Activated CD4-positive, CD25-positive, alpha-beta regulatory T cell (primary cell): ENCODE measurements around the gene TSPAN14.
A peak's percentile ranks its signal among the peaks of the same experiment; 100 is the strongest.
"Not testable (repeated sequence)": the region's sequence is repeated elsewhere in the genome, so short reads cannot be mapped to it uniquely, and the experiment has no call there.

Experiments
- DNase-seq, 4 experiments: peaks; one replicate each; lab custom pipeline; 2025; lab: John Stamatoyannopoulos, UW

Gene TSPAN14

DNA sequence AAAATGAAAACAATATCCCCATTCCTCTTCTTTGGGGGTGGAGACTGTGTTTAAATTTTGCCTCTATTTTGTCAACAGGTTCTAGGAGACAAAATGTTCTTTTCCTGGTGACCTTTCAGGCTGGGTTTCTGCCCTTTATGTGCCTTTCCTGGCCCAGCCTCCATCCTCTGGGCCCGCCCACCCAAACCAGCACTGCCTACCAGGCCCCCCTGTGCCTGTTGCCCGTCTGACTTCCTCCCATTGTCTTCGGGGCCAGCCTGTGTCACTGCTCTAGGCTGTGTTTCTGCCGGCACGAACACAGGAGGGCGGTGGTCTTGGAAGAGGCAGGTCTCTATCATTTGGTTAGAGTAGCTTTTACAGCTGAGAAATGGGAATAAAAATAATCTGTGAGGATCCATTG, 13.9 kb downstream of the TSPAN14 start:
- peak in 2 of 4 experiments; percentile 48 to 56 for DNase-seq

DNA sequence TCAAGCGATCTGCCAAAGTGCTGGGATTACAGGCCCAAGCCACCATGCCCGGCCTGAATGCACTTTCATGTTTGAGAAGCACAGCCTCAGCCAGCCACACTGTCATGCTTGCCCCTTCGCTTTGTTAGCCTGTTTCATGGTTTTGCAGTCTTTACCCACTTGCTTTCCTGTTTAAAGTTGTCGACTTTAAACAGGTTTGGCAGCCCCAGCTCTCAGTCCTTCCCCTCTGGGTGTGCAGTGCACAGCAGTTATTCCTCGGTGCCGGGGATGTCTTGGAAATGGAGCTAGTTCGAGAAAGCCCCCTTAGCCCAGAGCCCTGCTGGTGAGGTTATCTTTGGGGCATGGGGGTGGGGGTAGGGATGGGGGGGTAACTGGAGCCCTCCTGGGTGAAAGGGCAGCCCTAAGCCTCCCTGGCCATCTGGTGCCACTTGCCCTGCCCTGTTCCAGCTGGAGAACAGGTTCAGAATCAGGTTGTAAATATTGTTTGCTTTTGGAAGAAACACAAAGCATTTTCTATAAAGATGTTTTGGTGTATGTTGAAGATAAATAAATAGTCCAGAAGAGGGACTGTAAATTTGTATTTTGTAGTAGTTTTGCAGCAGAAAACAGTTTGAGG, 14.8 kb downstream of the TSPAN14 start:
- DNase-seq, result no peak

DNA sequence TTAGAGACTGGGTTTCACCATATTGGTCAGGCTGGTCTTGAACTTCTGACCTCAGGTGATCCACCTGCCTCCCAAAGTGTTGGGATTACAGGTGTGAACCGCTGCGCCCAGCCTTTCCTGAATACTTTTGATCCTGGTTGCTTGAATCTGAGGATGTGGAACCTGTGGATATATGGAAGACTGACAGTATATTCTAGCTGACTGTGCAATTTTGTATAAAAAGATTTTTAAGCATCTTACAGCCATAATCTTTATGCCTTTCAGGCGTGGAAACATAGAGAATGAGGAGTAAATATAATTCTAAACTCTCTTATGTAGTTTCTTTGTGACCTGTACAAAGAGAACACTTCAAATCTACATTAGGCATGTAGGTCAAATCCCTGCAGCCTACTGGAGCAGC, 16.2 kb downstream of the TSPAN14 start:
- DNase-seq, result no peak

DNA sequence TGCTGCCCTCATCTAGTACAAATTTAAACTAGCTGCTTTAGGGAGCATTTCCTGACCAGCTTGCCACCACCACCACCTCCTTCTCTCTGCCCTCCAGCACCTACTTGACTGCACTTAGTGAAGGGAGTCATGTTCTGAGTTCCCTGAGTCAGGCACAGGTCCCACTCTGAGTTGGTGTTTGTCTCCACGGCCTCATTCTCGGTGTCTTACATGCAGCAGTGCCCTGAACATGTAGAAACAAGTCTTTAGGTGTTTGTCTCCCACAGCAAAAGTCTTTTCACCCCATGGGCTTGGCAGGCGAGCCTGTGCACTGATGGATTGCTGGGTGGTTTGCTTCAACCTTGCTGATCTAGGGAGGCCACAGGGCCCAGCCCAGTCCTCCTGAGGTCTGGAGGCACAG, 16.9 kb downstream of the TSPAN14 start:
- DNase-seq, result no peak

DNA sequence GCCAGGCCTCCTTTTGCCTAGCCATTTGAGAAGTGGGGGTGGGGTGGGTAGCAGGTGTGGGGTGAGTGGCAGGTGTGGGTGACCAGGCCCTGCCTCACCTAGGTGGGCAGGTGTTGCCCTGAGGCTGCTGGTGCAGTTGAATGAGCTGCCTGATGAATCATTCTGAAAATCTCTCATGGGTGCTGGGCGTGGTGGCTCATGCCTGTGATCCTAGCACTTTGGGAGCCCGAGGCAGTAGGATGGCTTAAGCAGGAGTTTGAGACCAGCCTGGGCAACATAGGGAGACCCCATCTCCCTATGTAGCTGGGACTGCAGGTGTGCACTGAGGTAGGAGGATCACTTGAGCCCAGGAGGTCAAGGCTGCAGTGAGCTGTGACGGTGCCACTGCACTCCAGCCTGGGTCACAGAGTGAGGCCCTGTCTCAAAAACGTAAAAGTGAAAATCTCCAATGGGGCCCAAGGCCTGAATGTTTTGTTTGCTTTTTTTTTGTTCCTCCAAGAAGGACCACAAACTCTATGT, 17.7 kb downstream of the TSPAN14 start:
- DNase-seq, result no peak

DNA sequence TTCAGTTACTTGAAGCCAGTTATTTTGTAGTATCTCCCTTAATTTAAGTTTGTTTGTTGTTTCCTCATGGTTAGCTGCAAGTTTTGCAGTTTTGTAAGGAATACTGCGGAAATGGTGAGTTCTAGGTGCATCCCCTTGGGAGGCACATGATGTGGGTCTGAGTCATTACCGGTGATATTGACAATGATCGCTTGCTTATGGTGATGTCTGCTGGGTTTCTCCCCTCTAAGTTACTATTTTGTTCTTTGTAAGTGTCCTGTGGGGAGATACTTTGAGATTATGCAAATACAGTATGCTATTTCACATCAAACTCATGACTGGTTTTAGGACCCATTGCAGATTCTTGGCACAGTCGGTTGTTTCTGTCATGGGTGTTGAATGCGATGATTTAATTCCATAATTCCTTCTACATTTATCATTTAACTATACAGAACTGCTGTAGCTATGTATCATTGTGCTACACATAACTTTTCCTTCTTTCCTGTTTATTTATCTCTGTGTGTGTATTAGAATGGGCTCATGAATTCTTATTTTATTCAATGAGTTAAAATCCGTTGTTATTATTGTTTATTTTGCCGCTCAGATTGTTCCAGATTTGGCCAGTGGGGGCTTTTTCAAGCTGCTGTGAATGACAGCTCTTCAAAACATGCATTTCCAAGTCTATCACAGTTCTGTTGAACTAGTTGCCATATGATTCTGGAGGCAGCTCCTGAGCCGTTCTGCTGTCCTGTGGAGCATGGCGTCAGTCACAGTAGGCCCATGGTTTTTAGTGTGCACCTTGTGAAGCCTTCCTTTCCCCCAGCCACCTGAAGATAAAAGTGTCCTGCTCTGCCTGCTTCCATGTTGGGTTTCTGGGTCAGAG, 18.4 kb downstream of the TSPAN14 start:
- peak in 1 of 4 experiments; percentile 14 for DNase-seq

DNA sequence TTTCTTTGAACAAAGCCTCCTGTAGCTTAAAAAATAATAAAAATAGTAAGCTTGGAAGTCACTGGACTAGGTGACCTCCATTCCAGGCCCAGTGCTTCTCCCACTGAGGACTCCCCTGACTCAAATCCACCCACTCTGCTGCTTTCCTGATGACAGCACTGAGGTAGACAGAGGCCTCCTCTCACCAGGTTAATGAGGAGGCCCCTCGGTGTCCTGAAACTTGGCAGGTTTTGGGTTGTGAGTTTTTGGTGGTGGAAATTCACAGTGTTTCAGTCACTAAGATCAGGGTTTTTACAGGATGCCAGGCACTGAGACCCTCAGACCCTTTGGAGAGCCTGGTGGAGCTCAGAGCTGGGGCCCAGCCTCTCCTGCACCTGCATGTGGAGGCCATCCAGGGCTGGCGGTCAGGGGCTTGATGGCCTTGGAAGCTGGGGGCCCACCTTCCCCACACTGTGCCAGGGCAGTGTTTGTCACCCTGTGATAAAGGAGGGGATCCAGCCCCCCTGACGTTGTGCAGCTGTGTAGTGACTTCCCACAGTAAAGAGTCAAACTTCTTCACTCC, 19.1 kb downstream of the TSPAN14 start:
- no peak for DNase-seq

DNA sequence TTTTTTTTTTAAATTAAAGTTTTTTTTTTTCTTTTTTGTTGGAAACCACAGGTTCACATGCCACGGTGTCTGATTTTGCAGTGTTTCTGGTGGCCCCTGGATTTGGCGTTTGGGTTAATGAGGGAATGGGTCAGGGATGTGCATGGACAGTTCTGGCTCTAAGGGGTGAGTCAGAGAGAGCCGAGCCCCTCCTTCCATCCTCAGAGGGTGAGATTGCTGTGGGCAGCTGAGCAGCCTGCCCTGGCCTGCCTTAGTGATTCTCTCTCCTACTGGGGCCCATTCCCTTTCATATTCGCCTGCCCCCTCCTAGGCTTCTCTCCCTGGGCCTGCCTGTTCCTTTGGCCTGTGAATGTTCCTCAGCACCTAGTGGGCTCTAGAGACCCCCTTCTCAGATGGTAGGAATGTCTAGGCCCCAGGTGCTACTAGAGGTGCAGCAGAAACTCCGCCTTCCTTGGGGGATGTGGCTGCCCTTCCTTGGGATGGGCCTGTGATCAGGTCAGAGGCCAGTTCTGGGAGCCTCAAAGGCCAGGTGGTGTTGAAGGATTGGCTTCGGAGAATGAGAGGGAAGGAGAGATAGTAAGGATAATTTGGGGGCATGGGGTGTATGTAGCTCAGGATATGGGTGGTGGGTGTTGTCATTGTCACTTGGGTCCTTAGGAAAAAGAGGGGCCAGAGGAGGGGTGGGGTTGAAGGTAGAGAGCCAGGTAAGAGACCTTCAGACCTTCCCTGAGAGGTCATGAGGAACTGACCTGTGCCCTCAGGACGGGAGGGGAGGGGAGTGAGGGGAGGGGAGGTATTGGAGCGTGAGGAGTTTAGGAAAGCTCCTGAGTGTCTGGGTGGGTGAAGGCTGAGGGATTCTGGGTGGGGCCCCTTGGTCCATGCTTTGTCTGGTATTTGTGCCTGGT, 19.8 kb downstream of the TSPAN14 start:
- no peak for DNase-seq

DNA sequence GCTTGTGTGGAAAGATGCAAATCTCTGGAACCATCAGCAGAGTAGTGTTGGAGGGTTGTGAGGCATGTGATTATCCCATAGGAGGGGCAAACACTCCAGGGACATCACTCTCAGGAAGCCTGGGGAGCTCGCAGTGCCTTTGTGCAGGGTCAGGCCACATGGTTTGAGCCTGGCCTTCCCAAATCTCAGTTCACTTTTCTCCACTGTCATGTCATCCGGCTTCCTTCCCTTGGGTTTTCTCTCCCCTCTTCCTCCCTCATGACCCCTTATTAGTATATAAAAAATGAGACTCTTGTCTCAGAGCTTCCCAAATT, 20.4 kb downstream of the TSPAN14 start:
- no peak for DNase-seq

DNA sequence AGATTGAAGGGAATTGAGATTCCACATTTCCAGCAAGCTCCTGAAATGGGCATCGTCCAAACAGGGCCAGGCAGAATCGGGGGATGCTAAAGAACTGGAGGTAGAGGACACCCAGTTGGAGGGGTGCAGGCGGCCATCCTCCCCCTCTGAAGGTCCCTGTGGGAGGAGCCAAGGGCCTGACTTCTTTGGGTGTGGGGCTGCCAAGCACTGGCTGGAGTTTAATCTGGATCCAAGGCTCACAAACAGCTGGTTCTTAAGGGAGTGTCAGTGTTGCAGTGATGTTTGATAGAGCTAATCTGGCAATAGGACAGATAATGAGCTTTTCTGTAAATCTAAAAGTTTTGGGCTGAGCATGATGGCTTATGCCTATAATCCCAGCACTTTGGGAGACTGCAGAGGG, 20.8 kb downstream of the TSPAN14 start:
- no peak for DNase-seq

DNA sequence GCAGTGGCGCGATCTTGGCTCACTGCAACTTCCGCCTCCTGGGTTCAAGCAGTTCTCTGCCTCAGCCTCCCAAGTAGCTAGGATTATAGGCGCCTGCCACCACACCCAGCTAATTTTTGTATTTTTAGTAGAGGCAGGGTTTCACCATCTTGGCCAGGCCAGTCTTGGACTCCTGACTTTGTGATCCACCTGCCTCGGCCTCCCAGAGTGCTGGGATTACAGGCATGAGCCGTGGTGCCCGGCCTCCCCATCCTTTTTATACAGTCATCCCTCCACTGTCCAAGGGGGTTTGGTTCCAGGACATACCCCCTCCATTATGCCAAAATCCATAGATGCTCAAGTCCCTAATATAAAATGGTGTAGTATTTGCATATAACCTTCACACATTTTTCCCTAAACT, 21.5 kb downstream of the TSPAN14 start:
- not testable (repeated sequence) for DNase-seq

DNA sequence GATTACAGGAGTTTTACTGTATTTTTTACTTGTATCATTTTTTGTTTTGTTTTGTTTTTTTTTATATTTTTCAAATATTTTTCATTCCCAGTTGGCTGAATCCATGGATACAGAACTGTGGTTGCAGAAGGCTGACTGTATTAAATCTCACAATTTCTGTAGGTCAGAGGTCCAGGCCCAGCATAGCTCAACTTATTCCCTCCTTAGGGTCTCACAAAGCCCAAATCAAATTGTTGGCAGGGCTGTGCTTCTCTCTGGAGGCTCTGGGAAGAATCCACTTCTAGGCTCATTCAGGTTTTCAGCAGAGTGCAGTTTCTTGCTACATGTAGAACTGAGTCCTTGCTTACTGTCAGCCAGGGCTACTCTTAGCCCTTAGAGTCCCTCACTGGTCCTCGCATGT, 22.6 kb downstream of the TSPAN14 start:
- DNase-seq, result no peak

DNA sequence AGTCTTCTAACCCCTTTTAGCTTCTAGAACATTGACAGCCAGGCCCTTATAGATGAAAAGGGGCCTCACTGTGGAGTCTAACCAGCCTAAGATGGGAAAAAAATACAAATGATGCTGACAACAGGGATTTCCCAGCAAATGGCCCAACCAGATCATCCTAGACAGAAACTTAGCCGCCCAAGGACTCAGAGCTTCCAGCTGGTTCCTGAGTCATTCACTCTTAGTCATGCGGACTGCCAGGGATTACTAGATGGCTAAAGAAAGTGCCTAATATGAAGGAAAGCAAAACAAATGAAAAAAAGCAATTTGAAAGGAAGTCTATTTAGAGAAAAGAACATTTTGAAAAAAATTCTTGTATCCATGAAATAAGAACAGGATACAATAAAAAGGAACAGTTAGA, 23.7 kb downstream of the TSPAN14 start:
- no peak for DNase-seq

DNA sequence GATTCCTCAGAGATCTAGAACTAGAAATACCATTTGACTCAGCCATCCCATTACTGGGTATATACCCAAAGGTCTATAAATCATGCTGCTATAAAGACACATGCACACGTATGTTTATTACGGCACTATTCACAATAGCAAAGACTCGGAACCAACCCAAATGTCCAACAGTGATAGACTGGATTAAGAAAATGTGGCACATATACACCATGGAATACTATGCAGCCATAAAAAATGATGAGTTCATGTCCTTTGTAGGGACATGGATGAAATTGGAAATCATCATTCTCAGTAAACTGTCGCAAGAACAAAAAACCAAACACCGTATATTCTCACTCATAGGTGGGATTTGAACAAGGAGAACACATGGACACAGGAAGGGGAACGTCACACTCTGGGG, 26.3 kb downstream of the TSPAN14 start:
- not testable (repeated sequence) for DNase-seq

DNA sequence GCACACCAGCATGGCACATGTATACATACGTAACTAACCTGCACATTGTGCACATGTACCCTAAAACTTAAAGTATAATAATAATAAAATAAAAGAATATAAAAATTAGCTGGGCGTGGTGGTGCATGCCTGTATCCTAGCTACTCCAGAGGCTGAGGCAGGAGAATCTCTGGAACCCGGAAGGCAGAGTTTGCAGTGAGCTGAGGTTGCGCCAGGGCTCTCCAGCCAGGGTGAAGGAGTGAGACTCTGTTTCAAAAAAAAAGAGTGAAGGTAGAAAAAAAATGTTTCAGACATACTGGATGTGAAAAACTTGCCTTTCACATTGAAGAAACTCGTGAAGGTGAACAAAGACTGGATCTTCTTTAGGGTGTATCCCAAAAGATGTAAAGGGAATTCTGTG, 26.7 kb downstream of the TSPAN14 start:
- DNase-seq, result no peak

DNA sequence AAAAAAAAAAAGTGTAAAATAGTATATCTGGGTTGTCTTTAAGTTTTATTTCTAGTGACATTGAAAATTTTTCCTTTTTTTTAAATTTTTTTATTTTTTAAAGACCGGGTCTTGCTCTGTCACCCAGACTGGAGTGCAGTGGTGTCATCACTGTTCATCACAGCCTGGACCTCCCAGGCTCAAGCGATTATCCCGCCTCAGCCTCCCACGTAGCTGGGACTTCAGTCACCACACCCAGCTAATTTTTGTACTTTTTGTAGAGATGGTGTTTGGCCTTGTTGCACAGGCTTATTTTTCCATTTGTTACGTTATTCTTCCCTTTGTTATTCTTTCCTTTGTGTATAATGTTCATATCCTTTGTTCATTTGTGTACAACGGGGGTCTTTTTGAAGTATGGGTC, 30.1 kb downstream of the TSPAN14 start:
- no peak for DNase-seq

DNA sequence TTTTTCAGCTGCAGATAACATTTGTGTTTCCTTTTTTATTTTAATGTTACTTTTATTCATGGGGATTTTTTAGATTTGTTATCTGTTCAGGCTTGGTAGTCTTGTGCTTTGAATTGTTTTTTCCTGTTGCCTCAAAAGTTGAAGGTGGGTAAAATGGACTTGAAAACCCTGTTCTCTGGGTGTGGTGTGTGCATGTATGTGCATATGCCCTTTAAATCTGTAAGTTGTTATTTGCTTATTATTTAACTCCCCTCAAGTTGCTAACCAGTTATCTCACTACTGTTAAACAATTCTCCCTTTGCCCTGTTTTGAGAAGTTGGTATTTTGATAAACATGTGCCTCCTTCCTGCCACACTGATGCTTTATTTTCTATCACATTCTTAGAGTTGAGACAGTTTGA, 30.6 kb downstream of the TSPAN14 start:
- DNase-seq, result no peak

DNA sequence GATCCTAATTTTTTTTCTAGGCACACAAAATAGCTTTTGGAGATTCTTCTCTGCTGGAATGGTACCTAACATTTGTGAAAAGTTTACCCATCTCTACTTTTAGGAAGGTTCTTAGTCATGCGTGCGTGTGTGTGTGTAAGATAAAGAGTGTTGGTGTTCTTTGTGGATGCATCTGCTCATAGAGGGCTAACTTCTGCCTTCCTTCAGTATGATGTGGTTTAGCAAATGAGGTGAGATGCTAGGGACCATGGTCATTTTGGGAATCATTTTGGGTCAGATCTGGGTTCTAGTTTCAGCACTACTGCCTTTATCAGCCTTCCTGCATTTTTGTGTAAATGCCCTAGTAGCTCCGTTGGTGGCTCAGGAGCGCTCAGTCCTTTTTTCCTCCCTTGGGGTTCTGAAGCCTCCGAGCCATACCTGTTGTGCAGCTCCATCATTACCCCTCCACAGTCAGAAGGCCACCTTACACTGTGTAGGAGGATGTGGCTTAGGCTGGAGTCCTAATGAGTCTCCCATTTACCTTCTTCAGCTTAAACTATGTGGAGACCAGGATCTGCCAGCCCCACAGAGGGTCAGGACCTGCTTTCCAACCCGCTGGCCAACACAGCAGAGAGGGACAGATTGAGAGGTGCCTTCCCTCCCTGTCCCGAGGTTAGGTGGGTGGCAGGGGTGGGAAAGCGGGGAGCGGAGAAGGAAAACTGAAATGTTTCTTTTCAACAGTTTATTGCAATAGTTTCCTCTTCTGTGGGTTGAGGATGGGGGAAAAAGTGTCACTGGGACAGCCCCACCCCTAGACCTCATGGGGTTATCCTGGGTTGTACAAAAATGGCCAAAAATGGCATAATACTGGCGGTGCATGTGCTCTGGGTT, 31.2 kb downstream of the TSPAN14 start:
- no peak for DNase-seq

DNA sequence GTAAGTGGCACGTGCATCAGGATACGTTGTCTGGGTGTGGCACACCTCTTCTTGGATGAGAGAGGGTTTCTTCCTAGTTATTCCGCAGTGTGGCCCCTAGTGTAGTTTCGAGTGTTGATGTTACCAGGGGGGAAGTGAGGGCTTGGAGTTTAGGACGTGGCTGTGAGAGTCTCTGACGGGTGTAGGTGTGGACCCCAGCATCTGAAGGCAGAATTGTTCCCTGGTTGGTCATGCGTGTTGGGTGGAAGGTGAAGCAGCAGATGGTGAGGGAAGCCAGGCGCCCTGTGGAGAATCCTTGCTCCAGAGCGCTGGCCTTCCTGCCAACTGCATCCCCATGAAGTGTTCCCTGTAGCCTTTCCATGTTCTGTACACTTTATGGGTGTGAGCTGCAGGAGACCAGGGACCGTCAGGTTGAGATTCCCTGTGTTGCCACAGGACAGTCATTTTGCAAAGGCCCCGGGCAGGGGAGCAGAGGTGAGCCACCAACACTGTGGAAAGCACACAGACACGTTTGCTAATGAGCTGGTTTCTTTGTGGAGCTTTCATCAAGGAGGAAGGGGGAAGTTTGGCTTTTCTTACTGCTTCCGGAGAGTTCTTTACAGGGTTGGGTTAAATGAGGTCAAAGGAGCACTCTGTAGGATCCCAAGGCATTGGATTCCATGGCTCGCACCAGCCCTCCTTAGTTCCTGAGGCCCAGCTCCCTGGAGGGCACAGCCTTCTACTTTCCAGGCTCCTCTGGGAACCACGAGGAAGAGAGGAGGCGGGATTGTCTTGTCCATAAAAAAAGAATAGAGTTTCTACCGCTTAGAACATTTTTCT, 32.0 kb downstream of the TSPAN14 start:
- no peak for DNase-seq

DNA sequence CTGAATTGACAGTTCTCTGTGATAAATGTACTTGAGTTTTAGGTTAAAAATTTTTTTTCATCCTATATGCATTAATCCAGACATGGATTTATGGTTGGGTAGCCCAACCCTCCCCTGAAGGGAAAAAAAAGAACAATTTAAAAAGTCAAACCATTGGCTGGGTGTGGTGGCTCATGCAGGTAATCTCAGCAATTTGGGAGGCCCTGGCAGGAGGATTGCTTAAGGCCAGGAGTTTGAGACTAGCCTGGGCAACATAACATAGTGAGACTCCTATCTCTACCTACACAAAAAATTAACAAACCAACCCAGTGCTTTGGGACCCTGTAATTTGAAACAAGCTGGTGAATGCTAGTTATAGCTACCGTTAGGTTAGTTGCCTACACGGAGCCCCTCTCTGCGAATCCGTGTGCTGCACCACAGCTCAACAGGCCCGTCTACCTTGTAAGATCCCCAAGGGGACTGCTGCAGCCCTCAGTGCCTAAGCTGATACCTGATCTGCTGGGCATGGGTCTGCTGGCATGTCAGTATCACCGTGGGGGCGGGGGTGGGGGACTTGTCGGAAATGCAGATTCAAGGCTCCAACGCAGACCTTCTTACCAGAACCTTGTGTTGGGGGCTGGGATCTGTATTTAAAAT, 32.8 kb downstream of the TSPAN14 start:
- no peak for DNase-seq
